Measurements from ENCODE around the gene NELL2.

The NELL2 gene

DNA sequence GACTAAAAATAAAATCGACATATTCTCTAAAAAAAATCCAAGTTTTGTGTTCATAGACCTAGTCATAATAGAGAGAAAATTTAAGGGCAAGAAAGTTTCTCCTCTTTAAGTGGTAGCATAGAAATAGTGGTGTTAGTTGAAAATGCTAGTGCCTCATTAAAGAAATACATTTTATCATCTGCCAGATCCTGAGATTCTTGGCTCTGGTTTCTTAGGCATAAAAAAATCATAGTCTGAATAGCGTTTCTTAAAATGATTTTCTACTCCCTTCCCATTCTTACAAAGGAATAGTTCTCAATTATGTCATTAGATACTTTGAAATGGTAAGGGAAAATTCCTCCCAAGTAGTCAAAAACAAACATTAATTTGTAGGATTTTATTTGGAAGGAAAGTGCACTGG is 212.8 kb downstream of the NELL2 start:
- Mint-ChIP-seq H3K4me3 (no peak overlapping the region), H3K27ac (no peak overlapping the region), H3K9me3 (peaks cover 7% of the 10 kb centered on the region), H3K4me1 (ENCODE audit: low read depth) (peaks cover 12% of the 10 kb centered on the region), H3K36me3 (ENCODE audit: low read depth) (peaks cover 62% of the 10 kb centered on the region), H3K27me3 (no peaks in the 10 kb centered on the region)

DNA sequence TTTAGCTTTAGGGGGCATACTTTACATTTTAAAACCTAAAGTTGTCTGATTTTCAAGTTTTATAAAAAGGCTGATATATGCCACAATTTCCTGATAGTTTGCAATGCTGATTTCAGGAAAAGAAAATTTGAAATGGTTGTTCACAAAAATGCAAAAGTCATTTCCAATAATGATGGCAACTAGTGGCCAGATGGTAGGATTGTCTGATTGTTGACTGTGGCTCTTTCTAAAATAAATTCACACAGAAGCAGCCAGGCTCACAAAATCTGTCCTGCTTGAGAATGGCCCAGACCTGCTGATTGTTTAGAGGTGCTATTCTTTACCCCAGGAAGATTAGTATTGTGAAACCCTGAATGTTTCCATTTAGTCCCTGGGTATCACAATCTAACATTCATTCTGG is 220.3 kb downstream of the NELL2 start:
- Mint-ChIP-seq H3K27ac (no peak overlapping the region), H3K27me3 (no peaks in the 10 kb centered on the region)

DNA sequence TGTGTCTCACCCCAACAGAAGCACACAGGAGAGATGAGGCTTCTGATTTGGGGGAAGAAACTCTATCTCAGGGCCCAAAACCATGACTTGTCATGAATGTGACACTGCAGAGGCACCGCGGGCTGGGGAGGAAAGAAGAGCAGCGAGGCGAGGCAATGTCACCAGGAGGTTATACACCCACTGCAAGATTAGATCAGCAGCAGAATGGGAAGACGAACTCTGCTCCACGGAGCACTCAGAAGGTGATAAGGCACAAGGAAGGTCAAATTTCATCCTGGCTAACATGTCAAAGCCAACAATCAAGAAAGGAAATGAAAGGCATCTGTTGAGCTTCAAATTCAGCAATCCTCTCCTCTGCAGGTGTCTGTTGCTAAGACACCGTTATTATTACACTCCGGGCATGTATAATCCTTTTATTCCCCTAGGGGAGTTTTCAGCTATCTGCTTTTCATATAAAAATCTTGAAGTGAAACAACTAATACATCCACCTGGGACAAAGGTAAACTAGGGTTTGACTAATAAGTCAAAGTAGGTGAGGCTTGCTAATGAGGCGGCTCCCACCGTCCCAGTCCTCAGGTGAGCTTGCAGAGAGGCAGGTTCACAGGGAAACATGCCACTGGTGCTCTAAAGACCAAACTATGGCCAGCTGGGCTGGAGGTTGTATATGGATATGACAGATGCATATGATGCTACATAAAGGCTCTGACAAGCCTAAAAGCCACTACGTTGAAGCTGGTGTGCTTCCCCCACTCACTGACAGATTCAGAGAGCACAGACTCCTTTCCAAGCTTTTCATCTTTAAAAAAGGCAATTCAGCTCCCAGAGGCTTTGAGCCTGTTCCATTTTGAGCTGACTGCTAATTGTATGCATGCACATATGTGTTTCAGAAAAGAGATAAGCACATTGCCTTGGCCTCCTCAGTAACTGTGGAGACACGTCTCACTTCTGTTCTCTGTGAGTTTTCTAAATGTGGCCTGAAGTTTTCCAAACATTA is 221.2 kb downstream of the NELL2 start:
- Mint-ChIP-seq H3K9me3 (no peaks in the 10 kb centered on the region), H3K4me3 (no peak overlapping the region), H3K27me3 (no peaks in the 10 kb centered on the region), H3K4me1 (ENCODE audit: low read depth) (peaks cover 24% of the 10 kb centered on the region), H3K36me3 (ENCODE audit: low read depth) (peaks cover 24% of the 10 kb centered on the region), H3K27ac (peak overlapping the region; percentile 42)

More for the DNA sequence above, 220.3 kb downstream of the NELL2 start:
- Mint-ChIP-seq H3K9me3 (no peaks in the 10 kb centered on the region), H3K4me3 (no peak overlapping the region), H3K36me3 (ENCODE audit: low read depth) (peaks cover 32% of the 10 kb centered on the region), H3K4me1 (ENCODE audit: low read depth) (peaks cover 24% of the 10 kb centered on the region)

DNA sequence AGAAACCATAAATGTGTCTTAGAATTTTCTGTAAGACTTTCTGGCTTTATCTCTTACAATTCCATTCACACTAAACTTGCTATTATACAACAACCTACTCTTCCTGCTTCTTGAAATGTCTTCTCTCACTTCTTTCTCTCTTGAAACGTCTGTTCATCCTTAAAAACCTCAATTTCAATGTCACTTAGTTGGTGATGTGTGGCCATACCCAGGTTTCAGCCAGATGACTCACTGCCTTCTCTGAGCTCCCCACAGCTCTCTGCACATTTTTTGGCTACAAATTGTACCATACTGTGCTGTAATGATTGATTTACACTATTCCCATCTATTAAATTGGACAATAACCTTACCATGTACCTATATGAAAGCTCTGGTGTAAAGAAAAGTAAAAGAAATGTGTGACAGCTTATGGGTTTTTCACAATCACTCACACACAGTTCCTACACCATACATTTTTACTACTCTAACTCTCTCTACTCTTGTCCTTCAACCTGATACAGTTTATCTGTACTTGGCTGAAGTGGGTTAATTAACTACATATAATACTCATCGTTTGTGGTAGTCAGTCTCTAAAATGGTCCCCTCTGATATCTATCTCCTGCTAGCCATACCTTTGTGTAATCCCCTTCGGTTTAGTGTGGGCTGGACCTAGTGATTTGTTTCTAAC is 222.1 kb downstream of the NELL2 start:
- Mint-ChIP-seq H3K4me1 (ENCODE audit: low read depth) (peaks cover 31% of the 10 kb centered on the region), H3K4me3 (no peak overlapping the region), H3K27me3 (no peaks in the 10 kb centered on the region), H3K27ac (peak overlapping the region; percentile 0), H3K36me3 (ENCODE audit: low read depth) (peaks cover 14% of the 10 kb centered on the region), H3K9me3 (no peaks in the 10 kb centered on the region)

DNA sequence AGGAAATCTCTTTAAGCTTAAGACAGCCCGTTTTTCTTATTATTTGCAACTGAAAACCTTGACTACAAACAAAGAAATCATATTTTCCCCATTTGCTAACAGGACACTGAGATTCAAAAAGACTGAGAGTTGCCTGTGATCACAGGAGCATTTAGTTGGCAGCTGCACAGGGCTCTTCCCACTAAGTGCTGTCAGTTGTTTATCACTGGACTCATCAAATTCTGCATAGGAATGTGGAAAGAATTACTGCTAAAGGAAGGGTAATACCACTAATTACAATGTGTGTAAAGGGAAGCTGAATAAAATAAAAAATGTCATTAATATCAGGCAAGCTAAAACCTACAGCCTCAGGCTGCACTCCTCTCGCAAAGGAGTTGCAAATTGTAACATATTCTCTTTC is 226.4 kb downstream of the NELL2 start:
- Mint-ChIP-seq H3K4me3 (no peak overlapping the region), H3K36me3 (ENCODE audit: low read depth) (peaks cover 15% of the 10 kb centered on the region), H3K27me3 (no peaks in the 10 kb centered on the region), H3K27ac (peak overlapping the region; percentile 28), H3K4me1 (ENCODE audit: low read depth) (peaks cover 48% of the 10 kb centered on the region), H3K9me3 (no peaks in the 10 kb centered on the region)

DNA sequence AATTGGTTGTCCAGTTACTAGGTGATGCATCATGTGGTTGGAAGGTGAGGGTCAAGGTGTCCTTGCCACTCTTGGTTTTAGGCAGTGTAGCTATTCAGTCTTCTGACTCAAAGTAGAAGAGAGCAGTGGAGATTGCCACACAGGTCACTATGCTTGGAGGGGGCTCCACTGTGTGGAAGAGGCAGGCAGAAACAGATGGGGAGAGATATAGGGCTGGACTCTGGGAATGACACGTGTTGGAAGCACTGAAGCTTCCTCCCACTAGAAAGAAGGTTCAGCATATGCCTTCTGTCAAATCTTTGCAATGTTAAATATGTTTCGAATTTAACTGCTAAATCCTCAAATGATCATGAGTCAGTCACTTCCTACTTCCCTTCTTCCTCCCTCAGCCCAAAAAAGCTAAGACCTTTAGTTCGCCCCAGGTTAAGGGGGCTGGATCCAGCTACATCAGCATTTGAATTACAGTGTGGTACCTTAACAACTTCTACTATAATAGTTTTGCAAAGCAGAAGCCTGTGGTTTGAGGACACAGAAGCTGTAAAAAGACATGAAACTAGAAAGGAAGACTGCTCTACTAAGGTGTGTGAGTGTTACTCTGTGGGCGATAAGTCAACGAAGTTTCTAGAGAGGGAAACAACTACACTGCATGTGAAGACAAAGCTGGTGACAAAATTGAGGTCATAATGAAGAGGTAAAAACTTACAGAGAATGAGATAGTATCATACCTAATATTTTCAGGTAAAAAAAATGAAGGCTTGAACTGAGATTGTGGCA is 228.0 kb downstream of the NELL2 start:
- no peaks in the 10 kb centered on the region for H3K9me3 Mint-ChIP-seq
- H3K4me1 Mint-ChIP-seq (ENCODE audit: low read depth): peaks cover 34% of the 10 kb centered on the region
- H3K36me3 Mint-ChIP-seq (ENCODE audit: low read depth): peaks cover 9% of the 10 kb centered on the region
- H3K4me3 Mint-ChIP-seq: no peak overlapping the region
- peak overlapping the region; percentile 81 for H3K27ac Mint-ChIP-seq
- H3K27me3 Mint-ChIP-seq: no peaks in the 10 kb centered on the region

DNA sequence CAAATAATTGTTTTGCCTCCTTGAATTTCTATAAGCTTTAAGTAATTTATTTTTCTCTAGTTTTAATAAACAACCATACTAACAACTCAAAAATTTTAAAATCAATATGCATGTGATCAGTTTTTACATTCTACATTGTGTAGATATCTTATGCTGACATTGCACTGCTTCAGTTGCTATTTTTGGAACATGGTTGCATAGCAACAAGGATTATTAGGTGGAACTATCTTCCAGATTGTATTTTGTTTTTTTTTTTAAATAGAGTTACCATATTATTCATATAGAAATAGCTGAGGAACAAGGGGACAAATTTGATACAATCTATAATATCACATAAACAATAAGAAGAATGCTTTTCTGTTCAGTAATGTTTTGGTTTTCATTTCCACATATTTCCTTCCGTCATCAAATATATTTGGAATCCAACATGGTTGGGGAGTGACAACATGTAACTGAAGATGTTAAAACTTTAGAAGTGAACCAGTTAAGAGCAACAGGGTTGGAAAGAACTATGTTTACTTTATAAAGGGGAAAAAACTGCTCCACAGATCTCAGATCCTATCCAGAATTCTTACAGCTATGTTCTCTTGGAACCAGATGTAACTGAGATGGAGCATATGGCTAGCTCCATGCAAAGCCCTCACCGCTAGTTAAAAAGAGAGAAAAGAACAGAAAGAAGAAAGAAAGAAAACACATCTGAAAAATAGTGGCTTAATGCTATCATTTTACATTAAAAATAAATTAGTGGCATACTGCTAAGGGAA is 235.5 kb downstream of the NELL2 start:
- Mint-ChIP-seq H3K4me3 (no peak overlapping the region), H3K27me3 (no peaks in the 10 kb centered on the region), H3K36me3 (ENCODE audit: low read depth) (peaks cover 45% of the 10 kb centered on the region), H3K4me1 (ENCODE audit: low read depth) (no peaks in the 10 kb centered on the region), H3K9me3 (peaks cover 10% of the 10 kb centered on the region), H3K27ac (no peak overlapping the region)

DNA sequence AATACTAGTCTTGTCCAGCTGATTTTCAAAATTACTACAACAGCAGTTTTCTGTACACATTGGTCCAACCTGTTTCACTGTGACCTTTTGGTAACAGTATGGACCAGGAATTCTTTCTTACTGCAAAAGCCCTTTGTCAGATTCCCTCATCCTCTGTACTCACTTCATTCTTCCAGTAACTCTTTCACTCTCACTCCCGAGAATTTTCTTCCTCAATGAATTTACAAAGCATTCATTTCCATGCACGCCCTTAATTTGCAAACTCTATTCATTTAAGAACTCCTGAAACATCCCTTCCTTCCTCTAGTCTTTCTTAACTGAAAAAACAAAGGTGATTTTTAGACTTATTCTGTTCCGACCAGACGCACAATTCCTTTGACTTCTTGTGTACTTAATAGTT is 238.2 kb downstream of the NELL2 start:
- Mint-ChIP-seq H3K4me3 (no peak overlapping the region), H3K36me3 (ENCODE audit: low read depth) (peaks cover 45% of the 10 kb centered on the region), H3K4me1 (ENCODE audit: low read depth) (peaks cover 3% of the 10 kb centered on the region), H3K27me3 (no peaks in the 10 kb centered on the region), H3K27ac (no peak overlapping the region), H3K9me3 (peaks cover 10% of the 10 kb centered on the region)

DNA sequence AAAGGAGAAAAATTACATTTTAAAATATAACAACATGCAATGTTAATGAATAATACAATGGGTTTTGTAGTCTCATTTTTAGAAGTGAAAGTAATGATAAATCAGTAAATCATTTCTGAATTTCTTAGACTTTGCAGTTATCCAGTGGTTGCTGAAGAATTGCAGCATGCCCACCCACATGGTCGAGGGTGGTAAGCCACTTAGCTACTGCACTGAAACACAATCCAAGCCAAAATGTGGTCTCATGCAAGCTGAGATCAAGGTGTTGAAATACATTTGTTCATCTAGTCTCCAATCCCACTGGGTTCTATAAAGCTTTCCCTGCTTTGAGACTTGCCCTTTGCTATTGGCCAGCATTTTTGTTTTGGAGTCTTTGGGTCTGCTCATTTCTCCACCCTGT is 247.9 kb downstream of the NELL2 start:
- Mint-ChIP-seq H3K27me3 (no peaks in the 10 kb centered on the region), H3K9me3 (no peaks in the 10 kb centered on the region), H3K4me1 (ENCODE audit: low read depth) (peaks cover 23% of the 10 kb centered on the region), H3K27ac (peak overlapping the region; percentile 39), H3K36me3 (ENCODE audit: low read depth) (peaks cover 21% of the 10 kb centered on the region), H3K4me3 (no peak overlapping the region)

DNA sequence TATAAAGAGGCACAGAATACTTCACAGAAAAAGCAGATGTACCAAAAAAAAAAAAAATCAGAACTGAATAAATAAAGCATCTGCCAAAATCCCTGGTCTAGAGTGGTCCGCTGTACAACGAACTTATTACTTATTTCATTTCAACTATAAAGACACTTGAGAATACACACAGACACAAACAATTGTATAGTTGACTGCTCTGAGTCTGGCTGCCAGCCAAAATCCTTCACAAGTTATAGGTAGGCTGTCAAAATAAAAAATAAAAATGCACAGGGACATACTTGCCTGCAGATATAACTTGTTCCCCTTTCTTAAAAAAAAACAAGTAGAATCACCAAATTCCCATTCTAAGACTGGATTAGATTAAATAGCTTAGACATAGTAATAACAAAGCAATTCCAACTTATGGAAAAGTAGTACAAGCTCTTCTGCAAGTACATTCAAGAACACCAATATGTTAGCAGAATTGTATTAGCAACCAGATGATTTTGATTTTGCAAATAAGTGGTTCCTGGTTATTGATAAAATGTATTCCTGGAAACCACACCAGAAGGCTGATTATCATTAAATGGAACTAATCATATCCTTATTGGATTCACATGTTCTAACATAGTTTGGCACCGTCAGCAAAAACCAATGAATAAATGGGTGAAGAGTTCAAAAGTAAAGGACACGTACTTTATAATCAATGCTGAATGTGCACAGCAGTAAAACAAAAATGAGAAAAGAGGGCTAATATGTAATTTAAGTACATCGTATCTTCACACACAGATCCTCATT is 248.5 kb downstream of the NELL2 start:
- no peak overlapping the region for H3K27ac Mint-ChIP-seq
- no peak overlapping the region for H3K4me3 Mint-ChIP-seq
- H3K4me1 Mint-ChIP-seq (ENCODE audit: low read depth): peaks cover 23% of the 10 kb centered on the region
- no peaks in the 10 kb centered on the region for H3K27me3 Mint-ChIP-seq
- peaks cover 21% of the 10 kb centered on the region for H3K36me3 Mint-ChIP-seq (ENCODE audit: low read depth)
- H3K9me3 Mint-ChIP-seq: no peaks in the 10 kb centered on the region

DNA sequence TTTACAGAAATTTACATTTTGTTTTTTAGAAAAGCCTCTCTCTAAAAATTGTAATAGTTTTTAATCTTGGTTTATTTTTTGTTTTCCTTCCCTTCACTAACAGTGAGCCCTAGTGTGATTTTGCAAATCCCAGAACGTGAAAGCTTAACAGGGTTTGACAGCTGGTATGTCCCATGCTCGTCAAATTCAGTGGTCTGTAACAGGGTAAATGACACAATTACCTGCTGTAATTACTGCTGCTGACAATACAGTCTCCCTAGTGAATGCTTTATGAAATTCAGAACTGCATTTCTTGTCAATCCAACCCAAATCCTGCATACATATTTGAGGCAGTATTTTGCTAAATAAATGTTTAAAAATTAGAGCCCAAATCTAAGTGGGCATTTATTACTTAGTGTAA is 249.2 kb downstream of the NELL2 start:
- H3K9me3 Mint-ChIP-seq: no peaks in the 10 kb centered on the region
- no peak overlapping the region for H3K27ac Mint-ChIP-seq
- H3K4me3 Mint-ChIP-seq: no peak overlapping the region
- H3K36me3 Mint-ChIP-seq (ENCODE audit: low read depth): peaks cover 24% of the 10 kb centered on the region
- peaks cover 30% of the 10 kb centered on the region for H3K4me1 Mint-ChIP-seq (ENCODE audit: low read depth)
- no peaks in the 10 kb centered on the region for H3K27me3 Mint-ChIP-seq

DNA sequence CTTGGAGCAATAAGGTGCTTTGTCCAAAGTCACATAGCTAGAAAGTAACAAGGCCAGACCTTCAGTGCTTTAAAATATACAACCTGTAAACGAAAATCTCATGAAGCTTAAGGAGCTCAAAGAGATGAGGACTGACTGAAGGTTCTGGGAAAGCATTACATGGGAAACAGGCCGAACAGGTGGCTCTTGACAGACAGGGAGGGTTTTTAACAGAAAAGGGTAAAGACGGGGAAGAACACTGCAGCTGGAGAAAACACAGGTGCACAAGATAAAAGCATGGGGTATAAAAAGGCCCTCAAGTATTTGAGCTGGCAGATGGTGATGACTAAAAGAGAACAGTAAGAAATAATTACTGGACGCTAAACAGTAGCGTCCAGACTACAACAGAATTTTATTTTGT is 257.2 kb downstream of the NELL2 start:
- Mint-ChIP-seq H3K36me3 (ENCODE audit: low read depth) (peaks cover 5% of the 10 kb centered on the region), H3K27ac (no peak overlapping the region)

DNA sequence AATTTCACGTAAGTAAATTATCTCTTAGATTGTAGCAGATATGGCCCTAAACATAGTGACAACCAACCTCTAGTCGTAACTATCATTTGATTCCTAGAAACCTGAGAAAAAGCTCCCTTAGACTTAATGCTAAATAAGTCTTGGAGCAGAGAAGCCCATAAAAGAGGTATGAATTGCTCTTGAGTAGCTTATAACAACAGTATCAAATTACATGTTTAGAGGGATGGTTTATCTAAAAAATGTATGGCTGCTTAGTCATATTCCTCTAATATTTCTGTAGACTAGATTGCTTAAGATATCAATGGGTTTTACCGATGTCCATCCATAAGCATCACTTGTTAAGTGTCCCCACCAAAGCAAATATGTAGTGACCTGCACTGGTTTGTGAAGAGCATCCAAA is 259.7 kb downstream of the NELL2 start:
- Mint-ChIP-seq H3K9me3 (no peaks in the 10 kb centered on the region), H3K27me3 (no peaks in the 10 kb centered on the region), H3K4me1 (ENCODE audit: low read depth) (peaks cover 4% of the 10 kb centered on the region), H3K4me3 (no peak overlapping the region), H3K27ac (no peak overlapping the region), H3K36me3 (ENCODE audit: low read depth) (no peaks in the 10 kb centered on the region)

More for the DNA sequence above, 257.2 kb downstream of the NELL2 start:
- Mint-ChIP-seq H3K9me3 (no peaks in the 10 kb centered on the region), H3K4me3 (no peak overlapping the region), H3K4me1 (ENCODE audit: low read depth) (peaks cover 15% of the 10 kb centered on the region), H3K27me3 (no peaks in the 10 kb centered on the region)

DNA sequence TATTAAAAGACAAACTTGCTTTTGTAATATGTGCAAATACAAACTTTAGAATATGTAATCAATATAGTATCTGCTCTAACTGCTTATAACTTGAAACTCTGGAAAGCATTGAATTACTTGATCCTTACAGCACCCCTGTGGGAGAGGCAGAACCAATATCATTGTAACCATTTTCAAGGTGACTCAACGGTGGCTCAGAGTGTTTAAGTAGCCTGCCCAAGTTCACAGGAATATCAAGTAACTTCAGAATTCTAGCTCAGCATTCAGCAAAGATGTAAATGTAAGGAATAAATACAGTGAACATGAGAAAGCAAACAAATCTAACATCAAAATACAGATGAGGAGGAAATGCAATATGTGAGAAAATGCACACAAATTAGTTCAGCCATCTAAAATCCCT is 264.6 kb downstream of the NELL2 start:
- Mint-ChIP-seq H3K27me3 (no peaks in the 10 kb centered on the region), H3K36me3 (ENCODE audit: low read depth) (peaks cover 32% of the 10 kb centered on the region), H3K27ac (no peak overlapping the region), H3K4me1 (ENCODE audit: low read depth) (no peaks in the 10 kb centered on the region), H3K9me3 (no peaks in the 10 kb centered on the region), H3K4me3 (no peak overlapping the region)
